GM19351 (cell line): ENCODE data around the gene BAK1.

Experiments used
- ATAC-seq: cut with Tn5 transposase; IDR thresholded peaks from one replicate; pipeline ENCODE4 v1.9.1; 2021; ENCODE audit warnings: mild to moderate bottlenecking, moderate library complexity; ENCODE audit not compliant: unreplicated experiment

BAK1 gene

GRCh38 chr6:33579828-33580714 lies at the start of gene BAK1:
TSS of gene BAK1 (minus strand) at chr6:33580276. CDS start at chr6:33577604, 2,672 bp downstream.
- peak; percentile 88 for ATAC-seq

DNA sequence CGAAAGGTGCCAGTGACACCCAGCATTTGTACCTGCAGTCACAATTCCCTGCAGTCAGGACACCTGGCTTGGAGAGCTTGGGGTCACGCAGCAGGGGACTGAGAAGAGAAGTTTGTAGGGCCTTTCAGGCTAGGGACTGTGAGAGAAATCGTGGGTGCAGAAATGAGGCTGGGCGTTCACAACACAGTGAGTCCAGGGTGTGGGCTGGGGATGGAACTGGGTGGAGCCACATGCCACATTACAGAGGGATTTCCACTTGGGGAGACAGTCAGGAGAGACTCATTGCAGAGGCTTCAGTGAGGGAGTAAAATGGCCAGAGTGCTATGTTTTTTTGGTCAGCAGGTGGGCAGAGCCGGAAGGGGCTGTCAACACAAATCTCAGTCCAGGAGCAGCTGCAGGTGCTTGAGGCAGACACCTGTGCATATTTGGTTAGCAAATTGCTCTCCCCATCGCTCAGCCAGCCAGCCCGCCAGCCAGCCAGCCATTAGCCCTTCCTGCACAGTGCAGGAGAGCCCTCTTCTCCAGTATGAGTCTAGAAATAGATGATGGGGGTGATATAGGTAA lies 48.4 kb upstream of the BAK1 start:
- no peak for ATAC-seq

DNA sequence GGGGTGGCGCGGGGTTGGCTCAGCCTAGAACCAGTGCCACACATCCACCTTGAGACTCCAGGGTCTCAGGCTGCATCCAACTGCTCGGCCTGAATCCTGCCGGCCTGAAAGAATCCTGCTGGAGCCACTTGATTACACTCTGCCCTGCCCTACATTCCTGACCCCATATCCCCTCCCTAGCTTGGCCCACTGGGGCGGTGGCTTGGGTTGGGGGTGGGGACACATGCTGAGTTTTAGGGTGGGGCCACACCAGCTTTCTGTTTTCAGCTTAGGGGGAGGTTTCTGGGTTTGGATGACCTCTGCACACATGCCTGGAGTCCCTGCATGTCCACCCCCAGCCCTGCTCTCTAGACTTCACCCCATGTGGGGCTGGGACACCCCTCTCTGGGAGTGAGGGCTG lies 47.8 kb upstream of the BAK1 start:
- no peak for ATAC-seq

DNA sequence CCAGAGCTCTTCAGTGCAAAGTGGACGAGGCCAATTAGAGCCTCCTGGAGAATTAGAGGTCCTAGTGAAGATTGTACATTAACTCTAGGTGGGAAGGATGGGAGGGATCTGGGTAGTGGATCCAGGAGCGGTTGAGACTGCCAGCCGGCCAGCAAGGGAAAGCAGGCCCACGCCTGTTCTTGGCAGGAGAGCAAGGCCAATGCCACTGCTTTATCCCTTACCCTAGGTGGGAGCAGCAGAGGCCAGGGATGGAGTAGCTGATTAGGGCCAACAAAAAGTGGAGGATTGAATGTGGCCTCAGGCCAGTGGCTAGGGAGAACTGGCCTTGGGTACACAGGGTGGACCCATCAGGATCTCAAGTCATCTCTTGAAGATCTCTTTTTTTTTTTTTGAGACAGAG lies 44.8 kb upstream of the BAK1 start:
- no peak for ATAC-seq

DNA sequence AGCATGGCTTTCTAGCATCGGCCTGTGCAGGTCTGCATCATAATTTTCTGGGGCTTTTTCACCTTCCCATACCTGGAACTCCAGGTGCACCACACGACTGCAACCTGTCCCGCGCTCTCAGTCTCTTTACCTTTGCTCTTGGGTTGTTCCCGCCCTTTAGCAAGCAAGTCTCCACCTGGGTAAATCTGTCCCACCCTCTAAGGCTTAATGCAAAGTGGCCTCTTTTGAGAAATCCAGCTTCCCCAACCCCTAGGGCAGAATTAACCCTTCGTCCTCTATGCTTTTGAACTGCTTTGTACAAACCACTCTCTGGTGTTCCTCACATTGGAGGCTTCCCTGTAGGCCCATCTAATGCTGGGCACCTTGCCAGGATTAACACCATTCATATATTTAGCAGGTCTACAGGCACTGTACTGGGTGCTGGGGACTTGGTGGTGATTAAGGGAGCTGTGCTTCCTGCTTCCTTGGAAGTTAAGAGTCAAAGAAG lies 43.9 kb upstream of the BAK1 start:
- no peak for ATAC-seq

DNA sequence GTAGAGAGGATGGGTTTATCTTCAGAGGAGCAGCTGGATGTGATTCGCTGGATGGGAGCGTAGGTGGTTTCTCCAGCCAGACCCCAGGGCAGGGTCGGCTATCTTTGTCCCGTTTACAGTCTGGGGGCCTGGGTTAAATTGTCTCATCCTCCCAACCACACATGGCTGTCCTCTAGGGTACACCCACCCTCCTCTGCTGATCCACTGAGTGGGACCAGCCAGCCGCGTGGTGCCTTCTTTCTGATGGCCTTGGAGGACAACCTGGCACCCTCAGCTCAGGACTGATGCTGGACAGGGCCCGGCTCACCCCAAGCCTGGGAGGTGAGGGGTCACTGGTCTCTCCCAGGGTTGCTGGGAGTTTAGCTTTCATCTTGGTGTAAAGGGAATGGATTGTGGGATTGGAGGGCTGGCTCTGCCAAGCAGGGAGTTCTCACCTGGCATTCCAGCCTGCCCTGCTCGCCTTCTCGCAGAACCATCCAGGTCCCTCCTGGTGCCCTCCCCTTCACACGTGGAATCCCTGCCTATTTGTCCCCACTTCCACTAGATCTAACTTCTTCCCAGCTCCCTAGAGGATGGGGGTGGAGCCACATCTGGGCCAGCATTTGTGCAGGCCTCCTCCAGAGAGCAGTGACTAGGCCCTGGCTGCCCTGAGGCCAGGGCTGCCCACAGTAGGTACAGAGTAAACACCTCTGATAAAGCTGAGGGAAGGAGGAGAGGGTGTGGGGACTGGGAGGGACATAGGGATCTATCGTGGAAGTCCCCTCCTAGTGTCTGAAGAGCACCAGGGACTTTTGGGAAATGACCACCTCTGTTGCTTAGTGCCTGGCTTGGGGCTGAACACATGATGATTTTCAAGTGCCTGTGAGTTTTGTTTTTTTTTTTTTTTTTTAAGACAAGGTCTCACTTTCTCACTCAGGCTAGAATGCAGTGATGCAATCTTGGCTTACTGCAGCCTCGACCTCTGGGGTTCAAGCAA lies 42.7 kb upstream of the BAK1 start:
- ATAC-seq = no peak

DNA sequence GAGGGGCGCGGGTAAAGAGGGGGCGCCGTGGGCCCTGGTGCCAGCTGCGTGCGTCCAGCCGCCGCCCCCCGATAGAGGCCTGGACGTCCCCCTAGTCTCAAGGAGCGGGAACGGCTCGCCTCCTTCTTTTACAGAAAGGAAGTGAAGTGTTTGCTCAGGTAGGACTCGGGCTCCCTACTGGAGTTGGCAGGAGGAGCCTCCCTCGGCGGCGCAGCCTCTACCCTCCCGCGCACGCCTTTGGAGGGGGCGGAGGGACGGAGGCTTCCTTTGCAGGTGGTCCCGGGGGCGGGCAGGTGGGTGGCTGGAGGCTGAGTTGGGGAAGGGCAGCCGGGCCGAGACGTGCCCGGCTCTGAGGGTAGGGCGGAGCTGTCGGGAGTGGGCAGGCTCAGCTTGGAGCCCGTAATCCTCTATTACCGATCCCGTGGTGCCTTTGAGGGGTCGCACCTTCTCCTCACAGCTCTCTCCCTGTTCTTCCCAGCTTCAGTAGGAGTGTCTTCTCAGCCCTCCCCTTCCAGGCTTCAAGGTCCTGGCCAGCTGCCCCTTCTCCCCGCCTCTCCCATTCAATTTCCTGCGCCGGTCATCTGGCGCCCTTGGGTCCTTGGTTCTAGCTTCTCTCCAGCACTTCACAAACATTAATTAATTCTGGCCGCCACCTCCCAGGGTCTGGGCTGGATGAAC lies 41.8 kb upstream of the BAK1 start:
- ATAC-seq = peak; percentile 39

DNA sequence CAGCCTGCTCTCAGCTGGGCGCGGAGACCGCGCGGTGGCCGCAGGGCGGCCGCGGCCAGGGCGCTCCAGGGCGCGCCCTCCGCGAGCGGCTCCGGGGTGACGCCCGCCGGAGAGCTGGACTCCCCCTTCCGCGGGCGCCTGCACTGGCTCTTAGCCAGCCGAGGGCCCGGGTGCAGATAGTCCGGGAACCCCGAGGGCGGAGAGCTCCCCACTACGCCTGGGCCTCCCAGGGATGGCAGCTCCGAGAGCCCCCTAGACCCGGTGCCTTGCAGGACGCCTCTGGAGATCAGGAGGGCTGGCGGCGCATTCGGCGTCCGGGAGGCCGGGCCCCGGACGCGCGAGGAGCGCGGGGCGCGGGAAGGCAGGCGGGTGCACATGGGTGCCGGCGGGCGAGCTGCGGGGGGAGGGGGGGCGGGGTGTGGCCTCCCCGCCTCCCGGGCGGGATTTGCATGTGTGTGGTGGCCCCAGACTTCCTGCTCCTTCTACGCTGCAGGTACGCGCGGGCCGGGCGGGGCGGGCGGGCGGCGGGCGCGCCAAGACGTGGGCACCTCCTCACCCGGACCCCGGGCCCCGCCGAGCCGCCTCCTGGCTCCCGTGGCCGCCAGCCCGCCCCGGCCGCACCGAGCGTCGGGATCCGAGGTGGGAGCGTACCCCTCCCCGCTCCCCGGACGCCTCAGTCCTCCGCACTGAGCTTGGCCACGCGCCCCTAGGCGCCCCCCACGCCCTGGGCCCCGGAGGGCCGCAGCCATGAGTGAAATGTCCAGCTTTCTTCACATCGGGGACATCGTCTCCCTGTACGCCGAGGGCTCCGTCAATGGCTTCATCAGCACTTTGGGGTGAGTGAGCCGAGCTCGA lies 41.0 kb upstream of the BAK1 start, which contains the start of gene ITPR3:
Gene ITPR3, plus strand, starts transcription at position 467 of the 855 bp plus-strand sequence. Its CDS starts 281 bp downstream, at position 748.
- ATAC-seq = peak; percentile 80

DNA sequence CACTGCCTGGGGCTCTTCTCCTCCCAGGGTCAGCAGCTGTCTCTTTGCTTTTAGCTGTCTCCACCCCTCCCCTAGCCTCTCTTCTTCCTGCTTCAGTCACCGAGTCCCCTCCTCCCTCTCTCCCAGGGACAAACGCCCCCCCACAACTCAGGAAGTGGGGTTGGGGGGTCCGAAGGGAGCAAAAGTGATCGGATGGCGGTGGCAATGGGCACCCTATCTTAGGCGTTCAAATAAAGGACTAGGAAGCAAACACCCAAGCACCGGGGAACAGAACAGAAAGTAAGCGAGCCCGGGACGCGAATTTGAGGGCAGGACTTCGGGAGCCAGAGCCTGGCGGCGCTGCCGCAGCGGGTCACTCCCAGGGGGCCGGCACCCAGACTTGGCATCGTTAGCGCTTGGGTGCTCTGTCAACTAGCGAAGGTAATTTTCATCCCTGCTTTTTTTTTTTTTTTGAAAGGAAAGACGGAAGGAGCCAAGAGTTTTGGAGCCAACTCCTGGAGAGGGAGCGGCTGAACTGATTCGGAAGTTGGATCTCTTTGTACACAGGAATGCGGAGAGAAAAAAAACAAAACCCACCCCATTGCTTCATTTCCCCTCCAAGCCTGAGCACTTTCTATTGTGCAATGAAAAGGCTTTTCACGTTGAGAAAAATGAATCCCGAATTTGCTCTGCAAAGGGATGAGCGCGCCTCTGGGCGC lies 40.2 kb upstream of the BAK1 start:
- ATAC-seq = no peak

- no peak for ATAC-seq
Observed at GRCh38 chr6:33619166-33619840, 39.2 kb upstream of the BAK1 start.

- no peak for ATAC-seq
Observed at GRCh38 chr6:33616913-33617312, 36.8 kb upstream of the BAK1 start.

DNA sequence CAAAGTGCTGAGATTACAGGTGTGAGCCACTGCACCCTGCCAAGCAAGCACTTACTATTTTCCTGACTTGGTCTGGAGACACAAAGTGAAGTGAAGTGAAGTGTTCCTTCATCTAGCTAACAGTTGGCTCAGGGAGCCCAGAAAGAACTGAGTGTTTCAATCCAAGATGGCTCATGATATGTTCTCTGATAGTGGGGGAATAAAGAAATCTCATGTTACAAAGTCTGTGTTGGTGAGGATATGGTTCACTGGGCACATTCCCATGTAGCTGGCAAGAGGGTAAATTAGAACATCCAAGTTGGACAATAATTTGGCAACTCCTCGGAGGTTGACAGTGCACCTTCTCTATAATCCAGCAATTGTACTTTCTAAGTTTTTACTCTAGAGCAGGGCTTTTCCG lies 36.0 kb upstream of the BAK1 start:
- ATAC-seq = no peak

DNA sequence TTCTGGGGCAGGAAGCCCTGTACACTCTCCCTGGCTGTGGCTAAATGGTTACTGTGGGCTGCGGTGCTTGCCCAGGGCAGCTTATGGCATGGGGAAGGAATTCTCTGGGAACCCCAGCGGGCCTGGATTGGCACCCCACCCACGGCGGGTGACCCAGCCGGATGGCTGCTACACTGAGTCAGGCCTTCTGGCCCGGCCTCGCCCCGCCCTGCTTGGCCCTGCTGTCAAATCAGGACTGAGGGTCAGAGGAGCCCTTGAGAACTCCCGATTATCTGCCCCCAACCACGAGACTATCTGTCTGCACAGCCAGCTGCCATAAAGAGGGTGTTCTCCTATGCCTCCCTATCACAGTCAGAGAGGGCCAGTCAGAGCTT lies 33.7 kb upstream of the BAK1 start:
- no peak for ATAC-seq

DNA sequence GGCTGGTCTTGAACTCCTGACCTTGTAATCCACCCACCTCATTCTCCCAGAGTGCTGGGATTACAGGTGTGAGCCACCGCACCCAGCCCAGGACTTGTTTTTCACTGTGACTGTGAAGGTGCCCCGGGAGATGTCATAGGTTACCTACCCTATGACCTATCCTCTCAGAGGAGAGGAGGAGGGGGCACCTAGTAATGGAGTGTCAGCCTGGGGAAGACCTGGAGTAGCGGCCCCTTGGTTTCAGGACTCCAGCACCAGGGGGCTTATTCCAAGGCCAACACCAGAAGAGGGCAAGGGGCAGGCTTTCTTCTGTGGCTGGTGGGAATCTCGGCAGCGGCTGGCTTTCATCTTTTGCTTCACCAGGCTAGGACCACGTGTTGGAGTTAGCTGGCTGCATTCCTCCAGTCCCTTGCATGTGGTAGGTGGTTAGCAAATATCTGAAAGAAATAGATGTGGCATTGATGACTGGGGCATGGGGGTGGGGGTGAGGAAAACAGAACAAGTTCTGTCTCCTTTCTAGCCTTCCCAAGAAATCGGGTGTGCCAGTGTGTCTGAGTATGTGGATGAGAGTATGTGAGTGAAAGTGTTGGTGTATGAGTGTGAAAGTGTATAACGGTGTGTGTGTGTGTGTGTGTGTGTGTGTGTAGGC lies 33.2 kb upstream of the BAK1 start:
- ATAC-seq = no peak

GRCh38 chr6:33610779-33611732 lies 31.0 kb upstream of the BAK1 start:
- ATAC-seq = no peak

DNA sequence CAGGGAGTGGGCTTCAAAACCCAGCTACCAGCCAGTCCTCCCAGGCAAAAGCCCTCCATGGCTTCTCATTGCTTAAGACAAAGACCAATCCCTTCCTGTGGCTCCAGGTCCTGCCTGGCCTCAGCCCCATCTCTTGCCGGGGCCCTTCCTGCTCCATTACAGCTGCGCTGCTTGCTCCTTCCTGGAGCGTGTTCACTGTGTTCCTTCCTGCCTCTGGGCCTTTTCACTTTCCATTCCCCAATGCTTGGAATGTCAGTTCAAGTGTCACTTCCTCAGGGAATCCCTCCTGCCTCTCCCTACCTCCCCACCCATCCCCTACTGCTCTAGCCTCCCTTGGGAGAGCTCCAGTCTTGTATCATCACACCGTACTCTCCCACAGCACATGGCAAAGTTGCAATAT lies 30.0 kb upstream of the BAK1 start:
- ATAC-seq = no peak

- ATAC-seq = no peak
Observed at GRCh38 chr6:33609528-33609927, 29.5 kb upstream of the BAK1 start.
